GM18526 (cell line): ENCODE measurements around the gene SINHCAF.

Source experiments
- POLR2A ChIP-seq: IDR thresholded peaks from 3 replicates; pipeline ENCODE4 v1.6.1; 2011; ENCODE audit not compliant: insufficient read length; ENCODE audit errors: extremely low read depth

The SINHCAF gene

GRCh38 chr12:31234053-31234840 lies 91.7 kb downstream of the SINHCAF start:
- no peak for TF ChIP-seq POLR2A

GRCh38 chr12:31233061-31233730 lies 92.8 kb downstream of the SINHCAF start:
- TF ChIP-seq POLR2A, result no peak

- no peak for TF ChIP-seq POLR2A
Measured at GRCh38 chr12:31232361-31232965, 93.5 kb downstream of the SINHCAF start.

DNA sequence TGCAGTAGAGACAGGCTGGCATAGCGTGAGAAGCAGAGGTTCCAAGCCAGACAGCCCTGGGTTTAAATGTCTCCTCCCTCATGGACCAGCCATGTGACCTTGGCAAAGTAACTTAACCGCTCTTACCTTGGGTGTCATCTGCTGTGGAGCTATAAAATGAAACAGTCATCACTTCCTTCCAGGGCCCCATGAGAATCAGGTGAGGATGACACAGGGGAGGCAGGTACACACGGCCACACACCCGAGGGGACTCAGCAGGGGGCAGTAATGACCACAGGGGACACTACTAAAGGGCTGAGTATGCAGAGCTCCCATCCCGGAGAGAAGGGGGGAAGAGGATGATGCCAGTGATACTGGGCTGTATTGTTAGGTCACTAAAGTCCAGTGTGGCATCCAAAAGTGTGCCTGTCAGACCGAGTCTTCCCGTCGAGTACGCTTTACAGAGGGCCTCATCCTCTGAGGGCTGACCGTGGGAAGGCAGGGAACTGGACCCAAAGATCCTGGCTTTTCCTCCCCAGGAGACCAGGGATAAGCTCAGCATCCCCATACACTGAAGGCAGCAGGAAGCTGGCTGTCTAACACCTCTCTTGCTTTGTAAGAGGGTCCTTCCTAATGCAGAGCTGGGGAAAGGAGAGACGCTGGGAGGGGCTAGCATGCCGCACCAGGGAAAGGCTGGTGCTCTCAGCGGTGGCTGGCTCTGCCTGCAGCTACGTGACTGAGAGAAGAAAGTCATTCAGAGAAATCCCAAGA lies 94.2 kb downstream of the SINHCAF start:
- TF ChIP-seq POLR2A, result no peak
